Measurements from ENCODE around the gene PNMA8C.
"Not testable (repeated sequence)": the region's sequence is repeated elsewhere in the genome, so short reads cannot be mapped to it uniquely, and the experiment has no call there.

The PNMA8C gene

GRCh38 chr19:46446021-46446420 is 17.3 kb upstream of the PNMA8C start:
- no peaks in the 10 kb centered on the region for H3K27me3 ChIP-seq (ENCODE audit: insufficient read depth, poor library complexity, severe bottlenecking)
- DNase-seq (ENCODE audit: low spot score) (no peak), ATAC-seq (ENCODE audit: low read depth) (no peak)
- no peaks in the 10 kb centered on the region for H3K9me3 ChIP-seq (ENCODE audit: severe bottlenecking)
- H3K4me3 ChIP-seq (ENCODE audit: severe bottlenecking) = no peak overlapping the region
- no peaks in the 10 kb centered on the region for H3K36me3 ChIP-seq (ENCODE audit: low read depth)
- no peak overlapping the region for H3K27ac ChIP-seq (ENCODE audit: poor library complexity, severe bottlenecking)
- no peak for TF ChIP-seq CTCF (IDR thresholded peaks at IDR 0.05; ENCODE audit: poor library complexity, severe bottlenecking)
- peaks cover 21% of the 10 kb centered on the region for H3K4me1 ChIP-seq (ENCODE audit: insufficient read depth, poor library complexity, severe bottlenecking)

- no peak overlapping the region for H3K4me3 ChIP-seq (ENCODE audit: severe bottlenecking)
- H3K27me3 ChIP-seq (ENCODE audit: insufficient read depth, poor library complexity, severe bottlenecking) = no peaks in the 10 kb centered on the region
- no peaks in the 10 kb centered on the region for H3K36me3 ChIP-seq (ENCODE audit: low read depth)
- peaks cover 15% of the 10 kb centered on the region for H3K4me1 ChIP-seq (ENCODE audit: insufficient read depth, poor library complexity, severe bottlenecking)
- ATAC-seq (ENCODE audit: low read depth) (peak; percentile 86), DNase-seq (ENCODE audit: low spot score) (no peak)
- H3K9me3 ChIP-seq (ENCODE audit: severe bottlenecking) = no peaks in the 10 kb centered on the region
- TF ChIP-seq CTCF (IDR thresholded peaks at IDR 0.05; ENCODE audit: poor library complexity, severe bottlenecking) = no peak
- peak overlapping the region; percentile 45 for H3K27ac ChIP-seq (ENCODE audit: poor library complexity, severe bottlenecking)
These were observed 14.2 kb upstream of the PNMA8C start for GRCh38 chr19:46442808-46443450.

GRCh38 chr19:46441866-46442265 is 13.1 kb upstream of the PNMA8C start:
- no peak for TF ChIP-seq CTCF (IDR thresholded peaks at IDR 0.05; ENCODE audit: poor library complexity, severe bottlenecking)
- no peaks in the 10 kb centered on the region for H3K36me3 ChIP-seq (ENCODE audit: low read depth)
- ATAC-seq (ENCODE audit: low read depth) = no peak

GRCh38 chr19:46435689-46436088 is 7.0 kb upstream of the PNMA8C start:
- not testable (repeated sequence) for H3K4me3 ChIP-seq (ENCODE audit: severe bottlenecking); DNase-seq (ENCODE audit: low spot score); ATAC-seq (ENCODE audit: low read depth); H3K27me3 ChIP-seq (ENCODE audit: insufficient read depth, poor library complexity, severe bottlenecking); H3K27ac ChIP-seq (ENCODE audit: poor library complexity, severe bottlenecking); H3K9me3 ChIP-seq (ENCODE audit: severe bottlenecking); H3K36me3 ChIP-seq (ENCODE audit: low read depth); H3K4me1 ChIP-seq (ENCODE audit: insufficient read depth, poor library complexity, severe bottlenecking)

More at GRCh38 chr19:46441866-46442265, 13.1 kb upstream of the PNMA8C start:
- Histone ChIP-seq H3K27ac (ENCODE audit: poor library complexity, severe bottlenecking) (peak overlapping the region; percentile 45), H3K4me3 (ENCODE audit: severe bottlenecking) (no peak overlapping the region), H3K4me1 (ENCODE audit: insufficient read depth, poor library complexity, severe bottlenecking) (peaks cover 15% of the 10 kb centered on the region), H3K27me3 (ENCODE audit: insufficient read depth, poor library complexity, severe bottlenecking) (no peaks in the 10 kb centered on the region), H3K9me3 (ENCODE audit: severe bottlenecking) (no peaks in the 10 kb centered on the region)
- DNase-seq (ENCODE audit: low spot score) = no peak

- Histone ChIP-seq H3K36me3 (ENCODE audit: low read depth) (no peaks in the 10 kb centered on the region), H3K4me1 (ENCODE audit: insufficient read depth, poor library complexity, severe bottlenecking) (no peaks in the 10 kb centered on the region), H3K9me3 (ENCODE audit: severe bottlenecking) (no peaks in the 10 kb centered on the region), H3K27ac (ENCODE audit: poor library complexity, severe bottlenecking) (no peak overlapping the region), H3K4me3 (ENCODE audit: severe bottlenecking) (no peak overlapping the region), H3K27me3 (ENCODE audit: insufficient read depth, poor library complexity, severe bottlenecking) (no peaks in the 10 kb centered on the region)
- ATAC-seq (ENCODE audit: low read depth) (no peak), DNase-seq (ENCODE audit: low spot score) (no peak)
- TF ChIP-seq CTCF (IDR thresholded peaks at IDR 0.05; ENCODE audit: poor library complexity, severe bottlenecking) = no peak
These were observed 6.3 kb upstream of the PNMA8C start for GRCh38 chr19:46435009-46435408.

- not testable (repeated sequence) for H3K36me3 ChIP-seq (ENCODE audit: low read depth); DNase-seq (ENCODE audit: low spot score); H3K27me3 ChIP-seq (ENCODE audit: insufficient read depth, poor library complexity, severe bottlenecking); H3K4me3 ChIP-seq (ENCODE audit: severe bottlenecking); H3K27ac ChIP-seq (ENCODE audit: poor library complexity, severe bottlenecking); H3K9me3 ChIP-seq (ENCODE audit: severe bottlenecking); H3K4me1 ChIP-seq (ENCODE audit: insufficient read depth, poor library complexity, severe bottlenecking); ATAC-seq (ENCODE audit: low read depth)
These were observed 4.7 kb upstream of the PNMA8C start for GRCh38 chr19:46433470-46433869.

Data from RWPE2 (cell line).